Measurements from ENCODE around the gene DR1. TPM values are rescaled to one million over a fixed set of nuclear protein-coding genes. Genes with fewer than 3 reads are reported as not detected.
A peak's percentile ranks its signal among the peaks of the same experiment; 100 is the strongest.

The DR1 gene
- total and polyA plus RNA-seq, 2 of the 13 experiments (the other 11 are each of a cell fraction or from before 2014, with no cell fraction given): 17.8 to 42.3 TPM

DNA sequence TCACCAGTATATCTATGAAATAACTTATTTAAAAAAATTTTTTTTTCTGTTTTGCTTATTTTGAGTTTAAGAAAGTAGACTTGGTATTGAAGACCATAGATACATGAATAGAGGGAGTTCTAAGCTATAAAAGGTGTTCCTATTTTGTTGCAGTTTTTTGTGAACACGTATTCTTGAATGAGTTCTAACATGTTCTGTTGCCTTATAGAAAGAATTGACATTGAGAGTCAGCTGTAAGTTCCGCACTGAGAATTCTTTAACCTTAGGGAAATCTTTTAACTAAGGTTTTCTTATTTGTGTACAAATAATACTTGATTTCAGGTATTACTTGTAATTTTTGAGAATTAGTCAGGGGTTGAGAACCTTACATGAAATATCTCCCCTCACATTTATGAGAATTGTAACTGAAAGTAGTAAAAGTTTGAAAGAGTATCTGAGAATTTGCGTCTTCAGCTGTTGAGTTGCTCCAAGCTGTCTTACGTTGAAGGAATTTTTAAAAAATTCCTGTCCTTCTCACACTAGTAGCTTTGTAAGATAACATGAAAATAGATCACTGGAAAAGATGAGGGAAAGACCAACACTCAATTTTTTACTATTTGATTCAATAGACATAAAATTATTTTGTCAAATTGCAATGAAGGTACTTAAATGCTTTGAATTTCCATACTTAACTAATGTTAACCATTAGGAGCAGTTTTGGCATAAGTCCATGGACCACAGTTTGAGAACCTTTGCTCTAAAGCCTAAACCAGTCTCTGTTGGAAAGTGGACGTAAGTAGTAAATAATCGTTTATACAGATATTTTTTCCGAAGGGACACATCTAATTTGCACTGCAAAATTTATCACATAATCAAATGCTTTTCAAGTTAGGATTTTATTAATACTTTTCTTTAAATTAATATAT is 3.8 kb downstream of the DR1 start:
- in situ Hi-C loops (cut with HindIII; ENCODE audit: extremely low pct_ligation_motif_present, low pct_unique_long_range_greater_than_20kb): loop anchor here (5.0 kb wide), 1 partner anchor 47 kb away; no protein-coding TSS in a partner anchor
- peak overlapping the region; percentile 88; the same call in 1 of the 2 replicates for H3K9ac ChIP-seq (ENCODE audit: insufficient read depth, low read depth, low read length)

More for the DNA sequence above, 3.8 kb downstream of the DR1 start:
- no peak for ATAC-seq
- 34% methylated on average over 7 of the region's 7 CpGs for WGBS (ENCODE audit: low lambda C conversion rate)
- Histone ChIP-seq H4K20me1 (ENCODE audit: insufficient read depth, low read length) (peaks cover 32% of the 10 kb centered on the region), H2AFZ (ENCODE audit: low read length) (no peak overlapping the region), H3K4me1 (ENCODE audit: insufficient read depth, low read length) (peaks cover 25% of the 10 kb centered on the region), H3K4me3 (replicated peaks in 1 of 3; ENCODE audit: insufficient read depth in 1 of 3, low read depth in 2 of 3, low read length in 3 of 3) (peak overlapping the region; percentile 81 to 99 (median 93); a peak in 5 of 6 replicates), H3K27ac (ENCODE audit: extremely low read length, insufficient read depth, low read length) (no peak overlapping the region), H3K4me2 (ENCODE audit: low read depth, low read length) (peak overlapping the region; percentile 79), H3K9me3 (ENCODE audit: low read length) (no peaks in the 10 kb centered on the region), H3K79me2 (ENCODE audit: insufficient read depth, low read length) (peaks cover 88% of the 10 kb centered on the region), H3K36me3 (replicated peaks in 1 of 2; ENCODE audit: control insufficient read depth in 1 of 2, insufficient read depth in 2 of 2, low read length in 2 of 2) (peaks cover 5 to 11% of the 10 kb centered on the region in 2 experiments; a peak in 3 of 5 replicates), H3K27me3 (ENCODE audit: control insufficient read depth in 1 of 2, insufficient read depth in 2 of 2, low read length in 2 of 2) (no peaks in the 10 kb centered on the region; a peak in 1 of 5 replicates)
- TF ChIP-seq CSRNP1 (CRISPR knock-in tag; IDR thresholded peaks at IDR 0.05): no peak
- TF ChIP-seq NFKB2 (CRISPR knock-in tag; IDR thresholded peaks at IDR 0.05; ENCODE audit: borderline replicate concordance): no peak
- TF ChIP-seq NCOR1 (IDR thresholded peaks at IDR 0.05; ENCODE audit: borderline replicate concordance, low read length): no peak
- no peak for FAIRE-seq
- BruUV-seq (replicated peaks): no TSS peak
- CTCF ChIA-PET (ENCODE audit: low intra/inter-chr PET ratio, low total read pairs): no interaction called here
- intact Hi-C loops (cut with micrococcal nuclease; ENCODE audit: unreplicated experiment): loop anchor here (2.0 to 5.0 kb wide), 4 partner anchors 45 to 498 kb away; no protein-coding TSS in a partner anchor
- POLR2A ChIA-PET: interaction anchor here (0.6 kb wide), 1 partner anchor 70 kb away, joined by 3 read pairs; no protein-coding TSS in a partner anchor
- DNase-seq (ENCODE audit: low spot score): peak; percentile 11

Data from HepG2 (cell line).